DMS114 treated with DMSO at 0.1 percent for 48 hours (cell line): ENCODE data around the gene RAB12.

Experiments used
- DNase-seq: peaks from one replicate; lab custom pipeline; 2025; ENCODE audit not compliant: unreplicated experiment; lab: John Stamatoyannopoulos, UW

RAB12 gene

DNA sequence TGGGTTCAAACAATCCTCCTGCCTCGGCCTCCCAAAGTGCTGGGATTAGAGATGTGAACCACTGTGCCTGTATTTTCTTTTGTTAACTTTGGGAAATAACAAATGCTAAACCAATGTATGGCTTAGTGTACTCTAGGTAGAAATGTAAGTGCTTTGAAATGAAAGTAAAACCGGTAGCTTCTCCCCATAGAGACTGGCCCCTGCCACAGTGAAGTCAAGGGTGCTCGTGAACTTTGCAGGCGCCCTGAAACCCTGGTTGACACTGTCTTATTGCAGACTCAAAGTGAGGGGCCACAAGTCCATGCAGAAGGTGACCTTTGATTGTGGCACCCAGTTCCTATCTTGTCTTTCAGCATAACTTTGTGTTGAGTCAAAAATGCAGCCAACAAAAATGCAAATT, 72.0 kb downstream of the RAB12 start:
- DNase-seq: no peak

GRCh38 chr18:8684577-8684976, 75.3 kb downstream of the RAB12 start:
- no peak for DNase-seq

GRCh38 chr18:8685141-8685913, 76.1 kb downstream of the RAB12 start:
- DNase-seq: no peak

- DNase-seq: no peak
Observed at GRCh38 chr18:8685914-8686216, 76.6 kb downstream of the RAB12 start.

DNA sequence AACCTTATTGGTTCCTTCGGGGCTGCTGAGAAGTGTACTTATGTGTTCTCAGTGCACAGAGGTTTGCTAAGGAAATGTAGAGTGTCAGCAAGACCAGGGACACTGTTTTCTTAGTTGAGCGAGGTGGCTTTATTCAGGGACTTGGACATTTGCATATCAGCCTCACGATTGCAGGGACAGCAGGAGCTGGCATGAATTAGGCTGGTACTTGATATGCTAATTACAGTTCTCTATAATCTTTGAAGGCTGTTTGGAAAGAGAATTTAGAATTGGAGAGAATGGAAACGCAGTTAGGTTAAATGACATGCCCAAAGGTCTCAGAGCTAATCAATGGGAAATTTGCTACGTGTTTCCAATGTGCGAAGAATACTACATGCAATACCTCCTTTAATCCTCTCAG, 77.4 kb downstream of the RAB12 start:
- no peak for DNase-seq

GRCh38 chr18:8688216-8688800, 79.1 kb downstream of the RAB12 start:
- DNase-seq: no peak

DNA sequence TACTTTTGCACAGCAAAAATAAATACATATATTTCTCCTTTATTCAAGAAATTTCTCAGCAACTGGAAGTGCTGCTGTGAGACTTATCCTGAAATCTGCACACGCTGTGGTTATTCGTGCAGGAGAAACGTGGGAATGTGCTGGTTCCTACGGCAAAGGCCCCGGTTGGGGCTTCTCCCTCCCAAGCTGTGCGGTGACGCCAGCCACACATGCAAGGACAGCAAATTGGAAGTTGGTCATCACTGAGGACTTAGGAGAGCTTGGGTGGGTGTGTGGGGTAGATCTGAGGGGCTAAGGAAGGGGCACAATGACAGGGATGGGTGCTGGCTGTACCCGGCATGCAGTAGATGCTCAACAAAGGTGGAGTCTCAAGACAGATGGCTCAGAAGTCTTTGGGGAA, 79.6 kb downstream of the RAB12 start:
- DNase-seq: no peak
